Cortex of kidney (tissue), 1 donor: Measurements from ENCODE around the gene ISCU.
"Not testable (repeated sequence)": the region's sequence is repeated elsewhere in the genome, so short reads cannot be mapped to it uniquely, and the experiment has no call there.

Source experiments
- DNase-seq: peaks from one replicate; lab custom pipeline; 2025; lab: John Stamatoyannopoulos, UW

The ISCU gene

DNA sequence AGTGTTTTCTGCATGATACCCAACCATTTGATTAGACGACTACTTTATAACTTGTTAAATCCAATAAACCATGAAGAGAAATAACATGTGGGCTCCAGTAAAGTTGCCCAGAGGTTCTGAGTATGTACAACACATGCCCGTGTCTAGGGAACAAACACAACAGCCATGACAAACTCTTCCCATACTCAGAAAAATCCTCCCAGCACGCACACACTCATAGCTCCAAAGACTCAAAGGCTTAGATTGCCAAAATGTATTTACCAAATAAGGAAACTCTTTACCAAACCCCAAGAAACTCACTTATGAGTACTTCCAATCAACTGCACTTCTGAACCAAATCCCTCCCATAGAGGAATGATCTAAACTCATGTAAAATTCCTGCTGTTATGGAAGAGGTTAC is 18.7 kb upstream of the ISCU start:
- DNase-seq = no peak

- DNase-seq = no peak
These were observed 14.7 kb upstream of the ISCU start for GRCh38 chr12:108547686-108548085.

DNA sequence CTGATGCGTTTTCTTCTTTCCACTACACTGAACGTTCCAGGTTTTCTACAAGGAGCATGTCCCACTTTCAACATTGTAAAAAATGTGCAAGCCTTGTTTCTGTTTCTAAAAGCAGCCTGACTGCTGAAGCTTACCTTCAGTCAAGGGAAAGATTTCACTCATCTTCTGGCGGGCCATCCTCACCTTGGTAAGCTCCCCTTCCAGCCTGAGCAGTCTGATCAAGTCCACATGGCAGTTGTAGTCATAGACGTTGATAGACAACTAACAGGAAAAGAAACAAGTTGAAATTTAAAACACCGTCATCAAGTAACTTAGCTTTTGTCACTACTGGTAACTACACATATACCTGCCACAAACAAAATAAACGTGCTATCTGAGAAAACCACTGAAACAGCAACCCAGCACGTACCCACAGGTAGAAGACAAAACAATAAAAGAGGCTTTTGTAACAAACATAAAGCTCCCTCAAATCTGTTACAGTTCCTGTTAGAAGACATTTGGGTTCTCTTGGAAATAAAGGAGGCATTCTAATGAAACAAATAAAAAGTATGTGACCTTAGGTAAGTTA is 13.4 kb upstream of the ISCU start:
- DNase-seq = no peak

- no peak for DNase-seq
These were observed 10.9 kb upstream of the ISCU start for GRCh38 chr12:108551535-108551934.

- no peak for DNase-seq
These were observed 8.6 kb upstream of the ISCU start for GRCh38 chr12:108553799-108554198.

DNA sequence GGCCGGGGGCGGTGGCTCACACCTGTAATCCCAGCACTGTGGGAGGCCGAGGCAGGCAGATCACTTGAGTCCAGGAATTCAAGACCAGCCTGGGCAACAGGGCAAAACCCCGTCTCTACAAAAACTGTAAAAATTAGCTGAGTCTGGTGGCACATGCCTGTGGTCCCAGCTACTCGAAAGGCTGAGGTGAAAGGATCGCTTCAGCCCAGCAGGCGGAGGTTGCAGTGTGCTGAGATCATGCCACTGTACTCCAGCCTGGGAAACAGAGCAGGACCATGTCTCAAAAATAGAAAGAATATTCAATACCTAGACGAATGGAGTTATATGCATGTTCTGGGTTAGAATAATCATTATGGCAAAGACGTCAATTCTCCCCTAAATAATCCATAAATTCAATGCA is 7.0 kb upstream of the ISCU start:
- not testable (repeated sequence) for DNase-seq

DNA sequence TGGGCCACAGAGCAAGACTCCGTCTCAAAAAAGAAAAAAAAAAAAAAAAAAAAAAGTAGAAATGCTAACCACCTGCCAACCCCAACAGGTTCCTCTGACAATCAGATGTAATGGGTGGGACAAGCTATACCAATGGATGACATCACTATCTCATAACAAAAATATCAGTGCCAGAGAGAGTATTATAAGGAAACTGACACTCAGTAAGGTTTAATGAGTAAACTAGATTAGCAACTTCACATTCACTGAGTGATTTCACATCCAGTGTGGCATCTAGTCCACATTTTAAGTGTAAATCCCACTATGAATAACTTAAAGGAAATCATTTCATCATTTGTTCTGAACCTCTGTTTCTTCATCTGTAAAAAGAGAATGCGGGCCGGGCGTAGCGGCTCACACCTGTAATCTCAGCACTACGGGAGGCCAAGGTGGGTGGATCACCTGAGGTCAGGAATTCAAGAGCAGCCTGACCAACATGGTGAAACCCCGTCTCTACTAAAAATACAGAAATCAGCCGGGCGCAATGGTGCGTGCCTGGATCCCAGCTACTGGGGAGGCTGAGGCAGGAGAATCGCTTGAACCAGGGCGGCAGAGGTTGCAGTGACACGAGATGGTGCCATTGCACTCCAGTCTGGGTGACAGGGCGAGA is 3.3 kb upstream of the ISCU start:
- no peak for DNase-seq

DNA sequence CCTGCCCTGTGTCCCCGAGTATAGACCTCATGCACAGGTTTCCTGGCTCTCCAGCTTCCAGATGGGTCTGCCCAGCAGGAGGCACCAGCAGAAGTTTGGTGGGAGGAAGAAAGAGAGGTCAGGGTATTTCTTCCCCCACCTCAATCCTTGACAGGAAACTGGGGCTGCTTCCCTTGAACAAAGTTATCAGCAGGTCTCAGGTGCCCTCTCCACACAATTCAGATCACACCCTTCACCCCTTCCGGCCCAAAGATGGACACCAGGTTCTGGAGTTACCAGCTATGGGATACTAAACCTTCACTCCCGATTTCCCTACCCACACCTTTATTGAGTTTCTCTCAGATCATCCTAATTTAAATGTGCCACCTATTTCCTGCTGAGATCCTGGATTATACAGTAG is 2.6 kb upstream of the ISCU start:
- DNase-seq = no peak

GRCh38 chr12:108560321-108560721 is 2.1 kb upstream of the ISCU start:
- no peak for DNase-seq

DNA sequence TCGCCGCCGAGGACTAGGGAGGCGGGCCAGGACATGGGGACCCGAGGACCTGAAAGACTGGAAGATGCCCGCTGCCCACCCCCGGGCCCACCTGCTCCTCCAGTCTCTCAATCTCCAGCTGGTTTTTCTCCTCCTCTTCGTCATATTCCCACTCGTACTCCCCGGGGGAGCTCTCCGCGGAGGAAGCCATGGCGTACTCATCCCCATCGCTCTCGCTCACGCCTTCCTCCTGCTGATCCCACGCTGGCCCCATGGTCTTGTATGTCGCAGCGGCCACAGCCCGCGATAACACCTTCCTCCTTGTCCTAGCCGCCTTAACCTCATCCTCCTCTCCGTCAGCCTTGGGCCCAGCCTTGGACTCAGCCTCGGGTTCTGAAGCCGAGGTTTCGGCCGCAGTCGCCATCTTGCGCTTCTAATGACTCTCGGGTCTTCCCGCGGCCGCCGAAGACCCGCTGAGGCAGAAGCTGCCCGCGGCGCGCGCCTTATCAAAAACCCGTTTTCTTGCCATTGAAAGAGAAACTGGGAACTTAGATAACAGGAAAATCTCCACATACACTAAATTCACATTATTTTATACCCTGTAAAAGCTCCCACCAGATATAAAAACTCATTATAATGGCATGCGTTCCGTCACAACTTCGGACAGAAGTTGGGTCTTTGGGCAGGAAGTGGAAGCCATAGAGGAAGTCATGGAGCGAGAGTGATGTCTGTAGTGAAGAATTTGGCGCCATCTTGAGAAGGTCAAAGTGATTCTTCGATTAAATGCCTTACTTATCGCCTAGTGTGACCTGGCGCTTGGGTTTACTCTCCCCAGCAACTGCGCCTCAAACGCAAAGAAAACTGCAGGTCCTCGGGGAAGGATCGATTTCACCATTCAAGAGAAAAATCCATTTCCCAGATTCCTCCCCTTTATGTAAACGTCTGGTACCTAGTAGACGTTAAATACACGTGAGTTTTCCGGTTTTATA is 1.4 kb upstream of the ISCU start, which contains the start of gene SART3:
SART3 (minus strand) TSS at position 422 of the 968 bp plus-strand sequence; CDS start at position 403, 19 bp downstream.
- no peak for DNase-seq

GRCh38 chr12:108561852-108562347 is 496 bp upstream of the ISCU start:
- DNase-seq = no peak

DNA sequence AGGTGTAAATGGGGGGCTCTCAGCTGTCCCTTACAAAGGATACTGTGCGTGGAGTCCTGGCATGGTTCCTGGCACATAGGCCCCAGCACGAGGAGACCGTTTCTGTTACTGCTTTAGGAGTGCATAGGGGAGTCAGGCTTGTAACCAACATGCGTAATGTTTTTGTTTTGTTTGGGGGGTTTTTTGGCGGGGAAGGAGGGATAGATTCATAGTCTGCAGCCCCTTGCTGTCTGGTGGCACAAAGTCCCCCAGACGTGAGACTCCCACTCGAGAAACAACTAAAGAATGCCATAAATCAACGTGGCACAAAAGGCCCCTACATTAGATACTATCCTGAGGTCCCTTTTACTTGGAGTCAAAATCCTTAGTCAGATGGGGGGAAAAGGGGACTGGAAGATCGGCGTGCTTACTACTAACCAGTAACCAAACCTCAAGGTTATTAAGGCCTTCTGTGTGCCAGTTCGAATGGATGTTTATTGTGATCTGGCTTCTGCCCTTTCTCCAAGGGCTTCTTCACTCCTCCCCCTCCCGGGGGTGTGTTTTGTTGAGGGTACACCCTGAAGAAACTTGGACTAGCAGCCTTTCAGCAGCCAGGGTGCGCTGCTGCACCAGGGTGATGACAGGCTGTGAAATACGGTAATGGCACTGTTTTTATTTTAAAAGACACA is 874 bp downstream of the ISCU start:
- no peak for DNase-seq

- DNase-seq = no peak
These were observed 1.4 kb downstream of the ISCU start for GRCh38 chr12:108563804-108564151.

- no peak for DNase-seq
These were observed 2.3 kb downstream of the ISCU start for GRCh38 chr12:108564724-108565123.

- no peak for DNase-seq
These were observed 2.8 kb downstream of the ISCU start for GRCh38 chr12:108565146-108565545.

GRCh38 chr12:108565976-108566375 is 3.6 kb downstream of the ISCU start:
- no peak for DNase-seq

- no peak for DNase-seq
These were observed 4.1 kb downstream of the ISCU start for GRCh38 chr12:108566452-108566851.

DNA sequence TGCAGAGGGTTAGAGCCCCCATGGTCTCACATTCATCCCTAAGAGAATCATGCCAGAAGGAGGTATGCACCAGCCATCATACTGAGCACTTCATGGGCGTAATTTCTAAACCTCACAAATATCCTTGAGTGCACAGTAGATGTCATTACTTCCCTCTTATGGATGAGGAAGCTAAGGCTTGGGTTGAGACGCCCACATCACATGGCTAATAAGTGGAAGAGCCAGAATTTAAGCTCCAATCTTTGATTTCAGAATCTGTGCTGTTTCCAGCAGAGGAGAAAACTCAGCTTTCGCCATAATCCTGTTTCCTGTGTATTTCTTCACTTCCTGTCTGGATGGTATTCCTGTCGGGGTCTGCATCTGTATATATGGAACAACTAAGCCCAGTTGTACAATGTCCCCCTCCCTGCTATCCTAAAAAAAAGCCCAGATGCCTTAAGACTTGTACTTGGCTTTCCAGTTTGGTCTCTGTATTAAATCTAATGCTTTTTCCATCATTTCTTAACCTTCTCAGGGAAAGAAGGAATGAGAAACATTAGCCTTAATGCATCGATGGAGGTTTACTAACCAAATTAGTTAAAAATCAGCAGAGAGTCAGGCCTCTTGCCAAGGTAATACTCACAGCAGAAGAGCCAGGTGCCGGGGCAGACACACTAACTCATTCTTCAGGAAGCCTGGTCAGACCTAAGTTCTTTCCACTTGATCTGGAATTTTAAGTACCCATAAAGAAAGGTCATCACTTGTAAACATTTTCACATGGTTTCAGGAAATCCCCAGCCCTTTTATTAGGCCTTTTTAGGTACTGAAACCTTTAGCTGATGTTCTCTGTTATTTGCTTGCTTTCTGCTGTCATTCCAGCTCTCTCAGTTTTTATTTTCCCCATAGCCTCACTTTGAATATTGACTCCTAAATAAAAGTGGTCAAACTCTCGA is 5.3 kb downstream of the ISCU start:
- DNase-seq = no peak

GRCh38 chr12:108568338-108569154 is 6.2 kb downstream of the ISCU start:
- no peak for DNase-seq
